ENCODE measurements around the gene OPTN.

DNA sequence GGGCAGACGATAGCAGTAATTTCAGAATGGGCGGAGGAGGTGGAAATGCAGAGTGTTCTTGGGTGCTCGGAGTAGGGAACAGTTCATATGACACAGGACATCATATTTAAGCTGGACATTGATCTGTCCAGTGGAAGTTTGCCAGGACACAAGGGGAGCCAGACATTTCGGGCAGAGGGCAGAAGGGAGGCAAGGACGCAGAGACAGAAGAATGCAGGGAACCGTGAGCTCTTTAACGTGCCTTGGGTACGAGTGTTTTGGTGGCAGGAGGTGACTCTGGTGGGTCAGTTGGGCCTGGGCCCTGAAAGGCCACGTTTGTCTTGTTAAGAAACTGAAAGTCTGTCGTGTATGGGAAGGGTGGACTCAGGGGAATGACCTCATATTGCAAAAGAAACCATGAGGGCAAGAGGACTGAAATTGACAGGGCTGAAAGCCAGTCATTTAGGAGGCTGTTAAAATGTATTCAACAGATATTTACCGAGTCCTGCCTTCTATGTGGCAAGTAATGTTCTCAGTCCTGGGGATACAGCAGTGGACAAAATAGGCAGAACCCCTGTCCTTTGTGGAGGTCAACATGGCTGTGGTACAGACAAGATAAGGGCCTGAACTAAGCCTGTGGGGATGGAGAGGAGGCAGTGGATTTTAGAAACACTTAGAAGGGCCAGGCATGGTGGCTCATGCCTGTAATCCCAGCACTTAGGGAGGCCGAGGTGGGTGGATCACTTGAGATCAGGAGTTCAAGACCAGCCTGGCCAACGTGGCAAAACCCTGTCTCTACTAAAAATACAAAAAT lies 2.2 kb downstream of the OPTN start:
- TF ChIP-seq POLR2AphosphoS5 (IDR thresholded peaks at IDR 0.05; ENCODE audit: low read depth, low read length) = no peak
- no peak for TF ChIP-seq CTCF (IDR thresholded peaks at IDR 0.05; ENCODE audit: control extremely low read depth in 1 of 3, insufficient read depth in 1 of 3, low read depth in 1 of 3, low read length in 3 of 3)
- TF ChIP-seq POLR2A (IDR thresholded peaks at IDR 0.05; ENCODE audit: control extremely low read depth in 1 of 2, low read depth in 2 of 2, low read length in 2 of 2) = no peak

Measured in H1 (cell line).